NCI-H2081 treated with DMSO at 0.1 percent for 48 hours (cell line): ENCODE results near the gene KCNN3.
A peak's percentile ranks its signal among the peaks of the same experiment; 100 is the strongest.
"Not testable (repeated sequence)": the region's sequence is repeated elsewhere in the genome, so short reads cannot be mapped to it uniquely, and the experiment has no call there.

Experiments
- DNase-seq: peaks from one replicate; lab custom pipeline; 2025; lab: John Stamatoyannopoulos, UW

The KCNN3 gene

DNA sequence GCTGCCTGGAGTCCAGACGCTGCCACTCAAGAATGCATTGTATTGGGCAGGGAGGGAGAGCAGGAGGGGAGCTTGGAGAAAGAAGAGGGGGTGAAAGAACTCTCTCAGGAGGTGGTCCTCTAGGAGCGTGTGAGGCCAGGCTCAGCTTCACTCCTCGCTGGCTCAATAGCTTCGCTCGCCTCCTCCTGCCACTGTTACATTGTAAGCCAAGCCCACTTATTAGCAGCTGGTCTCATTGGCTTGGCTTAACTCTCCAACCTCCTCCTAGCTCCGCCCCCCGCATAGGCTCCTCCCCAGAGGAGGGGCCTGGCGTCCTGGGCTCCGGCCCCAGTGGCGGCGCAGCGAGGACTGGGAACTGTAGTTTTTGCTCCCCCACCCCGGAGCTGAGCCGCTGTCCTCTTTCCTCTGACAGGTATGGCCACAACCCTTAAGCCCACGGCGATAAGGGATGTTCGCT is at the start of gene KCNN3:
KCNN3 (minus strand) TSS at position 167 of the 457 bp plus-strand sequence. CDS start 317 bp downstream, outside the sequence.
- peak; percentile 87 for DNase-seq

DNA sequence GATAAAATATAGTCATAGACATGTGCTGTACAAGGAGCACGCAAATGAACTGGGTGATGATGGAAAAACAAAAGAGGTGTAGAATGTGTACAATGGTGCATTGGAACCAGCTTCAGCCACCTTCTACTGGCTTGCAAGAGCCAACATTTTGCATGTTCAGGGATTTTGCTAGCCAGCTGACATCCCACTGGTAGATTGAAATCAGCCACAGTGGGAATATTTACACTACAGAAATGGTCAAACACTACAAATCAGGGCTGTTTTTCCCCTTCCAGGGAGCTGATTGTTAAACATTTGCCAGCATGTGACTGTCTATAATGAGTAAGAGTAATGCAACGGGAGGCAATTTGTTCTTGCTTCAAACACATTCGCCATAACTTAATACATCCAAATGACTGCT is 43.2 kb upstream of the KCNN3 start:
- peak; percentile 73 for DNase-seq

DNA sequence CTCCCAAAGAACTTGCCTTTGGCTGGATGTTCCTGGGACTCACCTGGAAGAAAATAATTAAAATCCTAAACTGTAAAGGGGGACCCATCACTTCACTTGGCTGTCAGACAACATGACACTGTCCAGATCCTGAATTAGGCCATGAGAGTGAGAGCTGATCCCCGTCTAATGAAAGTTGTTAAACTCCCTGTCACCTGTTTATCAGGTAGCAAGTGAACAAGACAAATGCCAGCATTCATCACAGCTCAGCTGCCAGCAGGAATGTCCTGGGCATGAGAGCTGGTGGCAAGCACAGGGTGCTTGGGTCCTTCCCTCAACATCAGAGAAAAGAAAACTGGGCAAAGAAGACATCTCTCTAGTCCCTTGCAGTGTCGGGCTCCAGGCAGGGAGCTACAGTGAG is 42.7 kb upstream of the KCNN3 start:
- no peak for DNase-seq

DNA sequence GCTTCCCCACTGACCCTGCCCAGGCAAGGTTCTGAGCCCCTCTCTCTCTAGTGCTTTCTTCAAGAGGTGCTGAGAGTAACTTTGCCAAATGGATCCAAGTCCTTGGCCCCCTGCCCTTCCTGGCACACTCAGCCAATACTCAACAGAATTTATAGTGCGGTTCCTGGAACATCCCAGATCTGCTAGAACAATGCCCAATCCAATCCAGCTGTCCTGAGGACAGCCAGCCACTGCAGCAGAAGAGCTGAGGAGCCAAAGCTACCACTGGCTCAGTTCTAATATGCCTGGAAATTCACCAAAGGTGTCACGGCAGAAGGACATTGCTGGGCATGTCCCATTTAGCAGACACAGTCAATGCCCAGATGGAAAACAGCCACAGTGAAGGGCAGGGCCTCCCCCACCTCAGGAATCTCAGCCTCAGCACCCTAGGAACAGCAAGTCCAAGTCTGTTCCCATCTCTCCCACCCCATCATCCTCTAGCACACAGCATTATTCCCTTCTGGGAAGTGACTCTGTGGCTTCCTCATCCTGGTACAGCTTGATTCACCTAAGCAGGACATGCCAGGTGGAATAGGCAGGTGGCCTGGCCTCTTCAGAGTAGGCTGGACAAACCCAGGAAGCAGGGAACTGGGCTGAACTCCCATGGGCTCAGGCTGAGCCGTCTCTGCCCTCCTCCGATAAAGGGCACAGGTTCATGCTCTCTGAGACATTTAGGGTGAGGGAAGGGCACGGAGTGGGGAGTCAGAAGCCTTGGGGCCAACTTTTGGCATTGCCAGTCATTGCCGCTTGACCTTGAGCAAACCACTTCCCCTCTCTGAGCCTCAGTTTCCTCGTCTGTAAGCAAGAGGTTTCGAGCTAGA is 41.8 kb upstream of the KCNN3 start:
- no peak for DNase-seq

DNA sequence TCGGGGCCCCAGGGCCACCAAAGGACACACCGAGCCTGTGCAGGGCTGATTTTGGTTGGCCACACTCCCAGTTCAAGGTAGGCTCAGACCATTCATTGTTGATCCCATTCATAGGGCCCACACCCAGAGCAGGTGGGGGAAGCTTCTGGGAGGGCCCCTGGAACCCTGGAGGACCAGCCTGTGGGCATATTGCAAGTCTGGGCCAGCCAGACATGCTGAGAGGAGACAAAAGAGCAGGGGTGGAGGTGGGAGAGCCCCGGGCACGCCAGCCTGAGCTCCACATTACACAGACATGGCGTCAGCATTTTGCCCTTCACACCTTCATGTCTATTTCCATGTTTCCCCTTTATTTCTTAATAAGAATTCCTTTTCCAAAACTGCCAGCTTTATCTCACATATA is 40.8 kb upstream of the KCNN3 start:
- no peak for DNase-seq

DNA sequence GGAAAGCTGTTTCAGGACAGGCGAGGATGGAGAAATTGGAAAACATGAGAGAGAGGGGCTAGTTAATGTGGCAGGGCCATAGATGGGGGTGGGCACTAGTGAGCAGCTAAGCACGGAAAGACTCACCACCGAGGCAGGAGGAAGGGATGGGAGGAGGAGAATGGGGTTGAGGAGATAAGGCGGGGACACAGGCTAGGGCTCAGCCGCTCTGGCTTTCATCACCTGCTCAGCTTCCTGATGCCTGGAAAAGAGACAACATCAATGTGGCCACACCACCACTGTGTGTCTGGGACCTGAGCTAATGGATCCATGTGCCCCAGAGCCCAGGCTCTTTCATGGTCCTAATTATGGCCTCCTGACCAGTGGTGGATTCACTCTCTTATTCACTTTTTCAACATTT is 38.9 kb upstream of the KCNN3 start:
- no peak for DNase-seq

DNA sequence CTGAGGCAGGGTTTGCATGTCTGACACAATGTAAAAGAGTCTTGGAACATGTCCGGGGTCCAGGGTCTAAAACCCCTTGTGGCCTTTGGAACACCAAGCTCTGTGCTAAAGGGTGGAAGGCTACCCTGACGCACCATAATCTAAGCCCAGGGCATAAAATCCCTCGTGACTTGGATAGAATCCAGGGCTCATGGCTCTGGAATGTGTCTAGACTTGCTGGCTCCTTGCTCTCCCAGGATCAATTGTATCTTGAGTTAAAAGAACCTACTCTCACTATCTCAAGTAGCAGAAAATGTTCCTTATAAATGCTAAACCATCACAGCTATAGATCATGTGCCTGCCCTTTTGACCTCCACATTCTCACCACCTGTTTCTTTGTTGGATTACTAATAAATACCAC is 38.0 kb upstream of the KCNN3 start:
- DNase-seq, result not testable (repeated sequence)

DNA sequence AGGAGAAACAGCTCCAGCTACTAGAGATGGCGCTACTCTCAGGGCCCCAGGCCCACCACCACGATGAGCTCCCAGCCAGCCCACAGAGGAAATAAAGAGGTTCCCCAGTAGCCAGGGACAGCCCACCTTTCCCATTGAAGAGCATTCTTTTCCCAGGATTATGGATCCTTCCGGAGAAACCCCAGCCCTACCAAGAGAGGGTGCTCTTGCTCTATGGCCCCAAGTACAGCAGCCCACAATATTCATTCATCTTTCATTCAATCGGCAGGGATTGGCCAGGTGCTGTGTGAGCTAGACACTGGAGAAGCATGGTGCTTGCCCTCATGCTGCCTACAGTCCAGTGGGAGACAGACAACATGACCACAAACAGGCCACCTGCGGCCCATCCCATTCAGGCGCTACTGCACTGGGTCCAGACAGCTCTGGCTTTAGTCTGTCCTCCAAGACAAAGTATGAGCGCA is 36.6 kb upstream of the KCNN3 start:
- DNase-seq, result no peak

DNA sequence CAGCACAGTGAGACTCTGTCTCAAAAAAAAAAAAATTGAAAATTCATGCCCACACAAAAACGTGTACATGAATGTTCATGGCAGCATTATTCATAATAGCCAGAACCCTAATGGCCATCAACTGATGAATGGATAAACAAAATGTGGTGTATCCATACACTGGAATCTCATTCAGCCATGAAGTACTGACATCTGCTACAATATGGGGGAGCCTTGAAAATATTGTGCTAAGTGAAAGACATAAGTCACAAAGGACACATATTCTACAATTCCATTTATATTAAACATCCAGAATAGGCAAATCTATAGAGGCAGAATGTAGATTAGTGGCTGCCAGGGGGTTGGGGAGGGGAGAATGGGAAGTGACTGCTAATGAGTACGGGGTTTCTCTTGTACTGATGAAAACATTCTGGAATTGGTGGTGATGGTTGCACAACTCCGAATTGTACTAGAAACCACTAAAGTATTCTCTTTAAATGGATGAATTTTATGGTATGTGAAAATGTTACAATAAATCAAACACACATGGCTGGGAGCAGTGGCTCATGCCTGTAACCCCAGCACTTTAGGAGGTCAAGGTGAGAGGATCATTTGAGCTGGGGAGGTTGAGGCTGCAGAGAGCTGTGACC is 33.0 kb upstream of the KCNN3 start:
- DNase-seq, result no peak

DNA sequence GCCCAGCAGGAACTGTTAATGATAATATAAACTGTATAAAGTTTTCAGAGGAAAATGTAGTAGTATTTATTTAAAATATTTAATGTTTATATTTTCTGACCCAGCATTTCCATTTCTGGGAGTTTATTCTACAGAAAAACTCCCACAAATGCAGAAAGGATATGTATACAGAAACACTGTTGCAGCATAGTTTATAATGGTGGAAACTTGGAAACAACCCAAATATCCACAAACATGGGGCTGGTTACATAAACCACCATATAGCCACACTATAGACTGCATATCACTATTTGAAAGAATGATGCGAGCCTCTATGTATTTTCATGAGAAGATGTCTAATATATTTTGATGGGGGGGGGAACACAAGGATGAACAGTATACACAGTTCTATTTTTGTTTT is 31.5 kb upstream of the KCNN3 start:
- DNase-seq, result no peak

DNA sequence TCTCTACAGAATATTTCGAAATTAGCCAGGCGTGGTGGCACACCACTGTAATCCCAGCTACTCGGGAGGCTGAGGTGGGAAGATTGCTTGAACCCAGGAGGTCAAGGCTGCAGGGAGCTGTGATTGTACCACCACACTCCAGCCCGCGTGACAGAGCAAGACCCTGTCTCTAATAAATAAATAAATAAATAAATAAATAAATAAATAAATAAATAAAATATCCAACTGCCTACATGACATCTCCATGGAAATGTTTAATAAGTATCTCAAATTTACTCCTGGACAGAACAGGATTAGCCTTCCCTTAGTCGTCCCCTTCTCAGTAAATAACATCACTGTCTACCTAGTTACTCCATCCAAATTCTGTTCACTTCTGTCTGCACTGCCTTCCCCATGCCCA is 29.0 kb upstream of the KCNN3 start:
- DNase-seq, result no peak

DNA sequence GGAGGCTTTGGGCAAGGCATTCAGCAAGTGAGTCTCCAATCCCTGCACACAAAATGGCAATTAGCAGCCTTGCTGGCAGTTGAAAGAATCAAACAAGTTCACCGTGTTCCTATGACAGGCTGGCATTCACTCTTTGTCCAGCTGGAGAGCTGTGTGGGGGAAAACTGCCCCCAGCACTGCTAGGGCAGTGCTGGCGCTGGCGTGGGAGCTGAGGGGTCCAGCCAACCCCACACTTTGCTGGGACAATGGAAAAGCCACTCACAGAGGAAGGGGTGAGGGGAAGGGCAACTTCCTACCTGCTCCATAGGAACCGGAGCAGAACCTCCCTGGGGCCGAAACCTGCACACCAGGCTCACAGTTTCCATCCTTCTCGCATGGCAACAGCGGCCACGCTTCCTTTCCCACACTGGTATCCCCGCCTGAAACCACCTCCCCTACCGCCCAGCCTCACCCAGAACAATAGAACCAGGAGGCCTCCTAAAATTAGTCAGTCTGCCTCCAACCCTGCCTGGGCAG is 26.7 kb upstream of the KCNN3 start:
- DNase-seq, result no peak

DNA sequence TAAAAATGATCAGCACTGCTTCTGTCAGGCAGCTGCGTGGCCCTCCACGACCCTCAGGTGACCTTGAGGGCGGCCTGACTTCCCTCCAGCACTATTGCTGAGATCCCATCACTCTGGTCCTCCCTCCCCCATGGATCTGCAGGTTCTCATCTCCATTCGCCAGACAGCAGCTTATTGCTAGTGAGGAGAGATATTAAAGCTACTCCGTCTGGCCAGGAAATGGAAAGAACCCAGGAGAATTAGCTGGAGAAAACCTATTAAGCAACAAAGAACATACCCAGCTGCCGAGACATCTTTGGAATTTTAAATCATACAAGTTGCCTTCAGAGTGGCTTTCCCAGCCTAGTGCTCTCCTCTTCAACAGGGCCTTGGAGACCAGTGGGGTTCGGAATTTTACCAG is 25.7 kb upstream of the KCNN3 start:
- DNase-seq, result no peak

DNA sequence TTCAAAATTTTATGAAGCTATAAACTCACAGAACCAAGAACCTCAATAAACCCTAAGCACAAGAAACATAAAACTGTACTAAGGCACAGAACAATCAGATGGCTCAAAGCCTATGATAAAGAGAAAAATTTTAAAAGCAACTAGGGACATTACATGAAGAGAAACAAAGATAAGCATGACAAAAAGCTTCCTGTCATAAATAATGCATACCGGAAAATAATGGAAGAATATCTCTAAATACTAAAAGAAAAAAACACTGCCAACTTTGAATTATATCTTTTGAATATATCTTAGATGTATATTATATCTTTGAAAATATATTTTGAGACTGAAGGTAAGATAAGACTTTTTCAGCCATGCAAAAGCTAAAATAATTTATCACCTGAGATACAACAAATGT is 21.4 kb upstream of the KCNN3 start:
- DNase-seq, result no peak

DNA sequence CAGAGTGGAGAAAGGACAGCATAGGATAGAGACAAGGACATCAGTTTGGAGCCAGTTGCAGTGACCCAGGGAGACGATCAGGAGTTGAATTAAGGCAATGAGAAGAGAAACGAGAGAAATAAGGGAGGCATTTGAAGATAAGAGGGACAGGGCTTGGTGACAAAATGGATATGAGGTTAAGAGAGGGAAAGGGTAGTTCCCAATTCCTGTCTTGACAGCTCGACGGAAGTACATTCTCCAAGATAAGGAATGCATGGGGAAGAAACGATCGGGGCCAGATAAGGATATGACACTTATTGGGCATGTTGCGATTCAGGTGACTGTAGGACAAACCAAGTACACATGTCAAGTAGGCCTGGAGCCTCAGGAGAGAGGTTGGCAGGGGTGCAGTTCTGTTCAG is 18.7 kb upstream of the KCNN3 start:
- no peak for DNase-seq

DNA sequence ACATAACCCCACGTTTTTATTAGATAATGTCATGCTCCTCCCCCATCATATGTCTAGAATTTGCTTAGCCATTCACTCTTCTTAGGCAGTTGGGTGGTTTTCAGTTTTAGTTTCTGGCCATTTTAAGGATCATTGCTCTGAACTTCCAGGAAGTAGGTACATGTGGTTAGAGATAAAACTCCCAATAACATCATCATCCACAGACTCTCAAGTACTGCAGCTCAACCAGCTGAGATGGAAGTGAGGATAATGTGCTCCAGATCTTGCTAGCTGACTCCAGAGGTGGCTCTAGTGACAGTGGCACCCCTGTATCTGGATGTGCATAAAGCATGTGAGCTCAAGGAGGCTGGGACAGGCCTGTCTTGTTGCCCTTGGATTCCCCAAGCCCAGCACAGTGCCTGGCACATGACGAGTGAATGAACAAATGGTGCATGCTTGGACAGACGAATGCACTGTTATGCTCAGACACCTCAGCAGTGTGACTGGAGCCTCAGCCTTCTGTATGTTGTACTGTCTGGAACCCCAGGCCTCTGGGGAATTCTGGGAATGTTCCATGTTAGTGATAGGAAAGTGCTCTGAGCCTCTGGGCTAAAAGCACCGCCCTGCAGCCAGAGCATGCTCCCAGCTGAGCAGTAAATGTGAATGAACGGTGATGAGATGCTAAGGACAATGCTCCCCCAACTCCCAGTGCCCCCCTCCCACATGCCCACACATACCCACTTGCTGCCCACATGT is 16.4 kb upstream of the KCNN3 start:
- no peak for DNase-seq

DNA sequence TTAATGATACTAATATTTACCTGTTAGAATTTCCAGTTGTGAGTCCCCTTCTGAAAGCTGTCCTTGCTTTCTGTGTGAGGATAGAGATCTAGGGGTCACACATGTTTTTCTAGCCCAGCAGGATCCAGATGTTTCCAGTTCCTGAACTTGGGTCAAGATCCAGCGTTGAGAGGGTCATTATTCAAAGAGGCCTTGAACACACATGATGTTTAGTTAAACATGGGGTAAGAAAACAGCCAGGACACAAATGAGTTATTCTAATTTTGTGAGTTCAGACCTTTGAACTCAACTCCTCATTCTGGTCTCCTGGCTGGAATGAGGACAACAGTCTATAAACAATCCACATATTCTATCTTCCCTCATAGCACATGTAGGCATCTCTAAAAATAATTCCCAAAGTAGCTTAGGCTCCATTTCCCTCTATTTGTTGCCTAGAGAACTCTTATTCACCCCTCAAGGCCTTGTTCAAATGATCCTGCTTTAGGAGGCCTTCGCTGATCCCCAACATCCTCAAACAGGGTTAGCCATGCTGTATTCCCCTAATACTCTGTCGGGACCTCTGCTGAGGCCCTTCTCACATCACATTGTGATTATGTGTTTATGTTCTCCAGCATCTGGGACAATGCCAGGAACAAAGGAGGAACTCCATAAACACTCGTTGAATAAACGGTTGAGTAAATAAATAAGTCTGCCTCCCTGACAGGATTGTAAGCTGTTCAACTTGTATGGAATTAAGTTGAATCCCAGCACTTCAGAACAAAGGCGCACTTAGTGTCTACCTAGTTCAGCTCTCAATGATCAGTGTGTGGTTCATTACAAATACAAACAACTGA is 15.0 kb upstream of the KCNN3 start:
- DNase-seq, result no peak

DNA sequence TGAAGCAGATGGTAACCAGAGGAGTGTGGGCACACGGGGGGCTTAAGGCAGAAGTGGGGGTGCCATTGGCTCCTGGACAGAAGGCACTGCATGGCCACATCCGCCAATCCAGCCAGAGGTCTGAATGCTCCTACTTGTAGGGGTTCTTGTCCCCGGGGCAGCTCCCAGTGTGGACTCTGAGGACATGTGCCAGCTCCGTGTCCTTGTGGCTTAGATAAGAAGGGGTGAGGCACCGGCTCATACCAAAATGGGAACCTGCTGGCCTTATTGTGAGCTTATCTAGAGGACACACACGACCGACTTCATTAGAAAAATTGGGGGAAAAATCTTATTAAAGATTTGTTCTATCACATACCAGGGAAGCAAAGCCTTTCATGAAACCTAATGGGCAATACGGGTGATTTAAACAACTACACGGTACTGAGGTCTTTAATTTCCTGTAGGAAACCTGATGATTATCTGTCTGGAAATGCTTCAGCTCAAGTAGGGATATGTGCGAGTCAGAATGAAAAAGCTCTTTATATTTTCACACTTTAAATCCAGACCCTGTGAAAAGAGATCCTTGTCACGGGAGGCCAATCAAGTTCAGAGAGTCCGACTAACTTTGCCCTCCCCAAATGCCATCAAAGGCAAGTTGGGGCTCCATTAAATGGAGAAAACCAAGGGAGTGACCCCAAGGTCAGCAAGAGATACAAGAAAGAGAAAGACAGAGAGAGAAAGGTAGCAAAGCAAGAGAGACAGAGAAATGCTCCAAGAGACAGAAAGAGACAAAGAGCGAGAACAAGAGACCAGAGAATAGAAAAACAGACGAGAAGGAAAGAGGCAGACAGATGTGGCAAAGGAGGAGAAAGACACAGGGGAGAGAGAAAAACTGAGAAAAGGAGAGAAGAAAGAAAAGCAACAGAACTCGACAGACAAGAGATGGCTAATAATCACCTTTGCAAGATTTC is 14.1 kb upstream of the KCNN3 start:
- no peak for DNase-seq

DNA sequence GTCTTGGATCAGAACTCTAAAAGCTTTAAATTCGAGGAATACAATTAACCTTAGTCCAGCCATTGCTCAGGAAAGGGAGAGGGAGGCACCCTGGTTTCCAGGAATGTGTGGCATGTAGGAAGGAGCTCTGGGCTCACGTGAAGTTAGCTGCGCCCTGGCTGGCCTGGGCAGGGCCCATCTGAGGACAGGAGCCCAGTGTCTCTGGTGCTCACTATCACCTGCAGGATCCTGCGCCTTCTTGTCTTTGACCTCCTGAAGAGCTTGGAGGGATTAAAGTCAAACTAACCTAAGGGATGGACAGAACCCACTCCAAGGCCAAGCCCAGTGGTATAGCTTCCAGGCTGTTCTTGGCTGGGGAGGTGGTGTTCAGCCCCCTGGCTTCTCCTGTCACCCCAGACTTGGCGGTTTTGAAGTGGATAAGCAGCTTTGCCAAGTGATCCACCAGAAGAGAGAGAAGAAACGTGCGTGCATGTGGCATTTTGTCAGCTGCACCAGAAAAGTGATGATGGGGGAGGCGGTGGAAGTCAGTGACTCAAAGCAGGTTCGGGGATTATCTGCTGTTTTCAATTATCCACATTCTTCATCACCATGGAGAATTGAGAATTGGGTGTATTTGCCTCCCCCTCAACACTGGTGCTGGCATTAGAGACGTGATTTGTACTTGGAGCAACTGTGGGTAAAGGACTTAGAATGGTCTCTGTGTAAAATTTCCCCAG is 11.9 kb upstream of the KCNN3 start:
- DNase-seq, result no peak

DNA sequence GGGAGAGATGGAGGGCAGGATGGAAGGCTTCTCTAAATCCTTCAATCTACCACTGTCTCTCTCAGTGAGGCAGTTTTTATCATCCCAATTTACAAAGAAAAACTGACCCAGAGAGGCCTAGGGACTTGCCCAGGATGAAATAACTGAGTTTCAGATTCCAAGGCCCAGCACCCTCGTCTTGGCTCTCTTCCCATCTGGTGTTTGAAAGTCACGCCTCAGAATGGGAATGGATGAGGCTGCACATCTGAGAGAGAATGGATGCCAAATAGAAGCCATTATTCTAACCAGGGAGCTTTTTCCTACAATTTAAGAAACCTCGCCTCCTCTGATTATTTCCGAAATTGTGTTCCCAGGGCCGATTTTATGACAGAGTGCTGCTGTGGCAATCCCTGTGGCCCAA is 10.6 kb upstream of the KCNN3 start:
- DNase-seq, result no peak
